ENCODE measurements around the gene GPR143.

GPR143 gene

GRCh38 chrX:9676306-9676705 lies 89.3 kb downstream of the GPR143 start:
- H3K4me3 ChIP-seq (ENCODE audit: low read depth, low read length) = no peak overlapping the region

Data from iPS-11a (cell line).